Renal cortex interstitium (tissue), 11 donors: ENCODE data around the gene PERM1. TPM values are rescaled to one million over a fixed set of nuclear protein-coding genes. Genes with fewer than 3 reads are reported as not detected.
"Not testable (repeated sequence)": the region's sequence is repeated elsewhere in the genome, so short reads cannot be mapped to it uniquely, and the experiment has no call there.

ENCODE experiments used
- DNase-seq, 11 donors: peaks; one replicate each; pipeline ENCODE4 v3.0.0-alpha.2; 2013; ENCODE audit warnings: low read depth in 9 of 11, low spot score in 4 of 11; ENCODE audit errors: extremely low read depth in 1 of 11
- polyA plus RNA-seq, 3 donors: library from polyadenylated mRNA; unstranded; fragments of 120-200 nt; gene quantifications; one replicate each; pipeline ENCODE4 v1.2.1, GENCODE V29; 2013; ENCODE audit not compliant: insufficient read length in 3 of 3

The PERM1 gene
- polyA plus RNA-seq, 3 donors: 0.13 to 0.14 TPM; not detected in 1

DNA sequence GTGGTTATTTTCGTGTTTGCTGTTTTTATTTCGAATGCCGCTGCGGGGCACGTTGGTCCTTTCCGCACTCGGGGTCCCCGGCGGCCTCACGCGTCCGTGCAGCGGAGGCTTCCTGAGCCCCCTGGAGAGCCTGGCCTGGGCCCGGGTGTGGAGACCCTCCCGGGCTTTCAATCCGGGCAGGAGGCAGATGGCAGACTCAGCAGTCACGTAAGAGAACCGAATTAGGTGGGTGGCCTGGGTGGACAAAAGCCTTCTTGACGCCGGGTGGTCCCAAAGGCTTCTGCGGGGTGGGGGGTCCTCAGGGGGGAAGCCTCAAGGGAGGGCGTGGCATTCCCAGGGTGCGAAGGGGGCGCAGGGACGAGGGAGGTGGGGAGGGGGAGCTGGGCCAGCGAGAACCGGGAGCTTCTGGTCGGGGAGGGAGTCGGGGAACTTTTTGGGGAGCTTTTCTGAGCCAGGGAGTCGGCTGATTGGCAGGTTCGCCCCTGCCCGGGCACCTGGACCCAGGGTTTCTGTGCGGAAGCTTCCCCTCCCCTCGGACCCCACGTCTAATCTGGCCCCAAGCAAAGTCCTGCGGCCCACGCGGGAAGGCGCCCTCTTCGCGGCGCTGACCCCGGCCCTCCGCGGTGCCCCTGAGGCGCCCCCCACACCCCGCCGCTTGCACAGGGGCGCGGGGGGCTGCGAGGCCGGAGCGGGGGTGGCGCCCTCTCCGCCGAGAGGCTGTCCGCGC lies 19.3 kb upstream of the PERM1 start:
- DNase-seq: no peak

DNA sequence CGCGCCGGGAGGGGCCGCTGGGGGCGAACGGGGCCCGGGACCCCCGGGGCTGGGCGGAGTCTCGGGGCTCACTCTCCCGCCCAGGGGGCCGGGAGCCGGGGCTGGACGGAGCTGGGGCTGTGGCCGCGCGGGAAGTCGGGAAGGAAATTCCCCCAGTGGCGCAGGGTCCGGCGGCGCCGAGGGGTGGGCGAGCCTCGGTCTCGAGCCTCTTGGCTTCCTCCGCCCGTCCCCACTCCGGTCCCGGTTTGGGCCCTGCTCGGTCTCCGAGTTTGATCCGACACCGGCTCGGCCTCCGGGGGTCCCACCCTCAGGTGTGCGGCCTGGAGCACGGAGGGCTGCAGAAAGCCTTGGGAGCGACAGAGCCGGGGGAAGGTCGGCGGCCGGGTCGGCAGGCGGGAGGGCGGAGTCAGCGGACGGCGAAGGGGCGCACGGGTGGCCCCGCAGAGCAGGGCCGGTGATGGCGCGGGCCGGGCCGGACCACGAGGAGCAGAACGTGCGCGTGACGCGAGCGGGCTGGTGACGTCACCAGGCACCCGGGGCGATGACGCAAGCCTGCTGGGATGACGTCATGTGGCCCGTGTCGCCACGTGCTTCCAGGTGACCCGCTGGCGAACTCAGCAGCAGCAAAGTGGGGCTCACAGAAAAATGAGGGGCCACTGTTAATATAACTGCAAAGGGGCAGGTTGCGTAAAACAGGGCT lies 18.6 kb upstream of the PERM1 start:
- peak in 3 of 11 donors; percentile 68 to 79 (median 72) for DNase-seq

DNA sequence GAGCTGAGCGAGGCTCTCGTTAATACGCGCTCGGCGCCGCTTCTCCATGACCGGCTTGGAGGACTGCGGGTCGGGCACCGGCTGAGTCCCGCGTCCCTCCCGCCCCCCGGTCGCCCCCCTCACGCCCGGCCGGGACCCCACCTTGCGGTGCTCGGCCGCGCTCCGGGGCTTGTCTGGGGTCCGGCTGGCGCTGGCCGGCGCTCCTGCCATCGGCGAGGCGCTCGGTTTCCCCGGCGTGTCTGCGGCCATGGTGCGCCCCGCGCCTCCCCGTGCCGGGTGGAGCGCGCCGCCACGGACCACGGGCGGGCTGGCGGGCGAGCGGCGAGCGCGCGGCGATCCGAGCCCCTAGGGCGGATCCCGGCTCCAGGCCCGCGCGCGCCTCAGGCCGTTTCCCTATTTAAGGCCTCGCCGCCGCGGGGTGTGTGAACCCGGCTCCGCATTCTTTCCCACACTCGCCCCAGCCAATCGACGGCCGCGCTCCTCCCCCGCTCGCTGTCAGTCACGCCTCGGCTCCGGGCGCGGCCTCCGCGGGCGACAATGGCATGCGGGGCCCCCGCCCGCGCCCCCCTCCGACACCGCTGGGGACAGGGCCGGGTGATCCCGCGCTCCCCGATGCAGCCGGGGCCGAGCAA lies 17.9 kb upstream of the PERM1 start, which contains the start of gene HES4:
TSS of gene HES4 (minus strand) at position 373 of the 632 bp plus-strand sequence. CDS start at position 249, 124 bp downstream.
- DNase-seq: peak in 8 of 11 donors; percentile 84 to 91 (median 88)

GRCh38 chr1:998995-999724 lies 17.3 kb upstream of the PERM1 start:
- no peak for DNase-seq

DNA sequence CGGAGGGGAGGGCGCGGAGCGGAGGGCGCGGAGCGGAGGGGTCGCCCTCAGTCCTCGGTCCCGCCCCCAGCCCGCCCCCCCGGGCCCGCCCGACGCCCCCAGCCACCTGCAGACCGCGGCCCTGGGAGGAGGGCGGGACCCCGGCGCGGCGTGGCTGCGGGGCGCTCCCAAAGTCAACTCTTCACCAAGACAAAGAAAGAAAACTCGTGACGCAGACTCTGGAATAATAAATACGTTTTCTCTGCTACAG lies 16.8 kb upstream of the PERM1 start:
- no peak for DNase-seq

DNA sequence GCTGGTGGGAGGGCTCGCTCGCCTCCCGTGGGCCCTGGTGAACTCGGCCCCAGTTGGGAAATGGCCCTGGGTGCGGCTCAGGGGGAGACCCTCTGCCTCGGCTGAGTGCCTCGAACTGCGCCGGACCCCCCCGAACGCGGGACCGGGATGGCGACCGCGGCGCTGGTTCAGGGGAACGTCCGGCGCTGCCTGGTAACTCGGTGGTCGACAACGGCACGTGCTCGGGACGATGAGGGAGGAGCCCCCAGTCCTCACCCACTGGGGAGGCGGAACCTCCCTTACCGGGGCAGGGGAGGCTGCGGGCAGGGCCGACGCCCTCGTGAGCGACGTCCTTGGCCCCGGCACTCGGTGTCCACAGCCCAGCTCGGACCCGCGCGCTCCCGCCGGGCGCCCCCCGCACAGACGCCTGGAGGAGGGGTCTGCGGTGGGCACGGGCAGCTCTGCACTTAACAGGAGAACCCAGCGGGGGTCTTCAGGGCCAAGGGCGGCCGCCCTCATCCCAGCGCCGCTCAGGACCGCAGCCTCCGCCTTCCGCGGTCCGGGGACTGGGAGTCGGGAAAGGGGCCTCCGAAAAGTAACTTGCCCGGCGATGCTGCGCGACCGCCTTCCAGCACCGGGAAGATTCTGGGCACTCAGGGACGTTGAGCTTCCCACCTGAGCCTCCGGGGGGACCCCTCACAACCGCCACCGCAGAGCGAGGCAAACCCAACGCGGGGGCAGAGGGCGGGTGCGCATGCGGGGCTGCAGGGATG lies 16.3 kb upstream of the PERM1 start:
- DNase-seq: no peak

- DNase-seq: no peak
Observed at GRCh38 chr1:997713-997992, 15.8 kb upstream of the PERM1 start.

- no peak for DNase-seq
Observed at GRCh38 chr1:996851-997712, 15.2 kb upstream of the PERM1 start.

- no peak for DNase-seq
Observed at GRCh38 chr1:995665-996633, 14.1 kb upstream of the PERM1 start.

- not testable (repeated sequence) for DNase-seq
Observed at GRCh38 chr1:994546-994945, 12.7 kb upstream of the PERM1 start.

GRCh38 chr1:993379-993995 lies 11.6 kb upstream of the PERM1 start:
- DNase-seq: no peak

DNA sequence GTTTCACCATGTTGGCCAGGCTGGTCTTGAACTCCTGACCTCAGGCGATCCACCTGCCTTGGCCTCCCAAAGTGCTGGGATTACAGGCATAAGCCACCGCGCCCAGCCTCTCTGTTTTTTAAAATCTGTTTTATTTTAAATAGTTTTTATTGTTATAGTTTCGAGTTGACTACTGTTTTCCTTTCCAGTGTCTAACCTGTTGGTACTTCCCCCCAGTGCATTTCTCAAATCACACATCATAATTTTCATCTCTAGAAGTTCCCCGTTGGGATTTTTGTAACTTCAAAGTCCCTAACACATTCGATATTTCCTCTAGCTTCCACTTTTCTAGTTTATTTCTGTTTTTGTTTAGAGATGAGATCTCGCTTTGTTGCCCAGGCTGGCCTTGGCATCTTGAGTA lies 10.5 kb upstream of the PERM1 start:
- DNase-seq: no peak

DNA sequence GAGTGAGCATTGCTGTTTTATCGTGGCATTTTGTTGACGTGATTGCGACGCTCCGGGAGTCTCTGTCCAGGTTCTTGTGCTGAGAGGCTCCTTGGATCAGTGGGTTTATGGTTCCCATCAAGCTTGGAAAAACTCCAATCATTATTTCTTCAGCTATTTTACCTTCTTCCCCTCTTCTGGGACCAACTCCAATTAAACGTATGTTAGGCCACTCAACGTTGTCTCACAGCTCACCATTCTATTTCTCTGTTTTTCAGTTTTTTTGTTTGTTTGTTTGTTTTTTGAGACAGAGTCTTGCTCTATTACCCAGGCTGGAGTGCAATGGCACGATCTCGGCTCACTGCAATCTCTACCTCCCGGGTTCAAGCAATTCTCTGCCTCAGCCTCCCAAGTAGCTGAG lies 10.0 kb upstream of the PERM1 start:
- no peak for DNase-seq

GRCh38 chr1:991275-991674 lies 9.4 kb upstream of the PERM1 start:
- DNase-seq: not testable (repeated sequence)

GRCh38 chr1:988061-988460 lies 6.2 kb upstream of the PERM1 start:
- not testable (repeated sequence) for DNase-seq

DNA sequence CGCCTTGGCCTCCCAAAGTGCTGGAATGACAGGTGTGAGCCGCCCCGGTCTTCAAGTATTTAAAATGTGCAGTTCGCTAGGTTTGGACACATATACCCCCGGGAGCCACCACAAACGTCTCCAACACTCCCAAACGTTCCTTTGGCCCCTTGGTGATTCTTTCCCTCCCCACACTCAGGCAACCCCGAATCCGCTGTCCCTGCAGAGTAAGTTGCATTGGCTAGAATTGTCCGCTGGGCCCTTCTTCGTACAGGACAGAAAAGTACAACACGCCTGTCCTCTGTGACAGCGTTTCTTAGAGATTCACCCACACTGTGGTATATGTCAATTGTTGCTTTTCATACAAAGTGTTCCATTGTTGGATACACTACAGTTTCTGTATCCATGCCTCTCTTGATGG lies 3.2 kb upstream of the PERM1 start:
- DNase-seq: no peak

- no peak for DNase-seq
Observed at GRCh38 chr1:984476-984814, 2.6 kb upstream of the PERM1 start.
